ENCODE results near the gene MTHFD2. TPM values are rescaled to one million over a fixed set of nuclear protein-coding genes. Genes with fewer than 3 reads are reported as not detected.

Gene MTHFD2
- total RNA-seq, 1 experiment from 2014 or later = 205 TPM

- Mint-ChIP-seq H3K4me1 (ENCODE audit: low read depth, unreplicated experiment) (peaks cover 11% of the 10 kb centered on the region), H3K27me3 (ENCODE audit: unreplicated experiment) (no peaks in the 10 kb centered on the region), H3K9me3 (ENCODE audit: low read depth, unreplicated experiment) (no peaks in the 10 kb centered on the region), H3K27ac (ENCODE audit: unreplicated experiment) (no peak overlapping the region), H3K4me3 (ENCODE audit: low read depth, unreplicated experiment) (no peak overlapping the region), H3K36me3 (ENCODE audit: insufficient read depth, unreplicated experiment) (no peaks in the 10 kb centered on the region)
- DNase-seq = no peak
- TF ChIP-seq CTCF (IDR thresholded peaks at IDR 0.05; ENCODE audit: unreplicated experiment) = no peak
- CTCF ChIA-PET = interaction anchor here (0.6 kb wide), 2 partner anchors 294 to 1258 kb away, joined by 3 to 4 read pairs; no protein-coding TSS in a partner anchor
- no TSS peak for BruUV-seq (replicated peaks)
- intact Hi-C loops (cut with micrococcal nuclease; ENCODE audit: unreplicated experiment) = no loop called here
These were observed 65.9 kb downstream of the MTHFD2 start for GRCh38 chr2:74264281-74264680.

GRCh38 chr2:74267068-74267467 lies 68.7 kb downstream of the MTHFD2 start:
- intact Hi-C loops (cut with micrococcal nuclease; ENCODE audit: unreplicated experiment) = loop anchor here (2.0 kb wide), 1 partner anchor 68 kb away; no protein-coding TSS in a partner anchor
- no peak for TF ChIP-seq CTCF (IDR thresholded peaks at IDR 0.05; ENCODE audit: unreplicated experiment)
- CTCF ChIA-PET = interaction anchor here (0.6 to 1.8 kb wide), 2 partner anchors 68 to 331 kb away, joined by 3 to 8 read pairs; no protein-coding TSS in a partner anchor
- Mint-ChIP-seq H3K36me3 (ENCODE audit: insufficient read depth, unreplicated experiment) (no peaks in the 10 kb centered on the region), H3K4me1 (ENCODE audit: low read depth, unreplicated experiment) (no peaks in the 10 kb centered on the region), H3K27me3 (ENCODE audit: unreplicated experiment) (no peaks in the 10 kb centered on the region), H3K27ac (ENCODE audit: unreplicated experiment) (no peak overlapping the region), H3K9me3 (ENCODE audit: low read depth, unreplicated experiment) (no peaks in the 10 kb centered on the region), H3K4me3 (ENCODE audit: low read depth, unreplicated experiment) (no peak overlapping the region)
- BruUV-seq (replicated peaks) = no TSS peak
- DNase-seq = peak; percentile 67

Other genes with a start within 250 kb of the MTHFD2 start
- 23.3 and 24.4 TPM in 2 replicates for gene TET3, start 213.7 kb upstream of the MTHFD2 start, total RNA-seq (2022)
- gene BOLA3, start 50.7 kb upstream of the MTHFD2 start, total RNA-seq (2022) = 45.8 and 54.9 TPM in 2 replicates
- gene MOB1A, start 19.7 kb upstream of the MTHFD2 start, total RNA-seq (2022) = 116 and 119 TPM in 2 replicates
- 5.8 and 7.0 TPM in 2 replicates for gene SLC4A5, start 144.8 kb downstream of the MTHFD2 start, total RNA-seq (2022)
- gene DCTN1, start 181.7 kb downstream of the MTHFD2 start, total RNA-seq (2022) = 113 and 129 TPM in 2 replicates
- gene C2orf81, start 223.0 kb downstream of the MTHFD2 start, total RNA-seq (2022) = 4.0 and 5.7 TPM in 2 replicates
- 30.5 and 32.3 TPM in 2 replicates for gene WDR54, start 223.1 kb downstream of the MTHFD2 start, total RNA-seq (2022)
- 97.6 and 103 TPM in 2 replicates for gene RTKN, start 243.3 kb downstream of the MTHFD2 start, total RNA-seq (2022)